ENCODE data around the gene PARP1. TPM values are rescaled to one million over a fixed set of nuclear protein-coding genes. Genes with fewer than 3 reads are reported as not detected.
A peak's percentile ranks its signal among the peaks of the same experiment; 100 is the strongest.
"Not testable (repeated sequence)": the region's sequence is repeated elsewhere in the genome, so short reads cannot be mapped to it uniquely, and the experiment has no call there.

The PARP1 gene
- total RNA-seq, 1 donor from 2014 or later = 37.1 TPM

GRCh38 chr1:226428348-226428747, 20.5 kb upstream of the PARP1 start:
- DNase-seq (ENCODE audit: low spot score in 2 of 2) = no peak
- no peaks in the 10 kb centered on the region for H3K4me1 ChIP-seq
- TF ChIP-seq, protein P1, sequence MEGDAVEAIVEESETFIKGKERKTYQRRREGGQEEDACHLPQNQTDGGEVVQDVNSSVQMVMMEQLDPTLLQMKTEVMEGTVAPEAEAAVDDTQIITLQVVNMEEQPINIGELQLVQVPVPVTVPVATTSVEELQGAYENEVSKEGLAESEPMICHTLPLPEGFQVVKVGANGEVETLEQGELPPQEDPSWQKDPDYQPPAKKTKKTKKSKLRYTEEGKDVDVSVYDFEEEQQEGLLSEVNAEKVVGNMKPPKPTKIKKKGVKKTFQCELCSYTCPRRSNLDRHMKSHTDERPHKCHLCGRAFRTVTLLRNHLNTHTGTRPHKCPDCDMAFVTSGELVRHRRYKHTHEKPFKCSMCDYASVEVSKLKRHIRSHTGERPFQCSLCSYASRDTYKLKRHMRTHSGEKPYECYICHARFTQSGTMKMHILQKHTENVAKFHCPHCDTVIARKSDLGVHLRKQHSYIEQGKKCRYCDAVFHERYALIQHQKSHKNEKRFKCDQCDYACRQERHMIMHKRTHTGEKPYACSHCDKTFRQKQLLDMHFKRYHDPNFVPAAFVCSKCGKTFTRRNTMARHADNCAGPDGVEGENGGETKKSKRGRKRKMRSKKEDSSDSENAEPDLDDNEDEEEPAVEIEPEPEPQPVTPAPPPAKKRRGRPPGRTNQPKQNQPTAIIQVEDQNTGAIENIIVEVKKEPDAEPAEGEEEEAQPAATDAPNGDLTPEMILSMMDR (IDR thresholded peaks at IDR 0.05) = no peak
- H3K9me3 ChIP-seq = no peaks in the 10 kb centered on the region
- no peaks in the 10 kb centered on the region for H3K27me3 ChIP-seq
- H3K27ac ChIP-seq = no peak overlapping the region
- no peak overlapping the region for H3K4me3 ChIP-seq
- intact Hi-C loops (cut with DNase I) = no loop called here
- H3K36me3 ChIP-seq = no peaks in the 10 kb centered on the region

DNA sequence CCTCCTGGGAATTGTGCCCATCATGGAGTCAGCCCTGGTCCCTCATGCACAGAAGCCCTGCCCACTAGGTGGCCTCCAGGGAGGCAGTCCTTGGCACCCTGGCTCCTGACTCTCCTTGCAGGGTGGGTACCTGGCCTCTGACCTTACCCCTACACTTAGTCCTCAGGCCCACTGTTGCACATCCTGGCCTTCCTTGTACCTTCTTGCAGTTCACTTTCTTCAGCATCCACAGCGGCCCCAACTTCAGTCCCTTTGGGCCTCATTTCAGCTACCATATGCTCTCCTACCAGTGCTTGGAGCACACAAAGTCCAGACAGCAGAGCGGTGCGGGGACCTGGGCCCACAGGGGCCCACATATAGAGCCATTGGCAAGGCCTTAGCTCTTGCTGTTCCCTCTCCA, 19.2 kb upstream of the PARP1 start:
- intact Hi-C loops (cut with DNase I) = no loop called here
- TF ChIP-seq, protein P1 (IDR thresholded peaks at IDR 0.05) = no peak

GRCh38 chr1:226426395-226426794, 18.5 kb upstream of the PARP1 start:
- H3K27me3 ChIP-seq; intact Hi-C loops (cut with DNase I); H3K9me3 ChIP-seq; H3K36me3 ChIP-seq; H3K4me3 ChIP-seq; H3K4me1 ChIP-seq; H3K27ac ChIP-seq; DNase-seq (ENCODE audit: low spot score in 2 of 2): not testable (repeated sequence)

More for the DNA sequence above, 19.2 kb upstream of the PARP1 start:
- H3K4me1 ChIP-seq = no peaks in the 10 kb centered on the region
- H3K27me3 ChIP-seq = no peaks in the 10 kb centered on the region
- H3K36me3 ChIP-seq = no peaks in the 10 kb centered on the region
- no peak for DNase-seq (ENCODE audit: low spot score in 2 of 2)
- H3K9me3 ChIP-seq = no peaks in the 10 kb centered on the region
- H3K4me3 ChIP-seq = no peak overlapping the region
- H3K27ac ChIP-seq = no peak overlapping the region

GRCh38 chr1:226425431-226426031, 17.6 kb upstream of the PARP1 start:
- TF ChIP-seq, protein P1 (IDR thresholded peaks at IDR 0.05) = no peak
- DNase-seq (ENCODE audit: low spot score in 2 of 2) = no peak
- Histone ChIP-seq H3K9me3 (no peaks in the 10 kb centered on the region), H3K4me3 (no peak overlapping the region), H3K27ac (no peak overlapping the region), H3K4me1 (no peaks in the 10 kb centered on the region), H3K36me3 (no peaks in the 10 kb centered on the region), H3K27me3 (no peaks in the 10 kb centered on the region)
- intact Hi-C loops (cut with DNase I) = no loop called here

DNA sequence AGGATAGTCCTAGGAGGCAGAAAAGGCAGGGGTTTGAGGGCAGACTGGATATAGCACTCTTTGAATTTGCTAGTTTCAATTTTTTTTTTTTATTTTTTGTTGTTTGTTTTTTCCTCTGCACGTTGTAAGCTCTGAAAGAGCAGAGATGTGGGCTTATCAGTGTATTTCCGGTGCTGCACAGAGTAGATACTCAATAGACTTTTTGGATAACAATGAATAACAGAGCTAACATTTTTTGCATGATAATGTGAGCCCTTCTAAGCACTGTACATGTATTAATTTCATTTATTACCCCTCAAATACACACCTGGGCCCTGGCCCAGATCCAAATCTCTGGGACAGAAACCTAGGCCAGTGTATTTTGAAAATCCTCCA, 17.1 kb upstream of the PARP1 start:
- H3K36me3 ChIP-seq = no peaks in the 10 kb centered on the region
- intact Hi-C loops (cut with DNase I) = no loop called here

DNA sequence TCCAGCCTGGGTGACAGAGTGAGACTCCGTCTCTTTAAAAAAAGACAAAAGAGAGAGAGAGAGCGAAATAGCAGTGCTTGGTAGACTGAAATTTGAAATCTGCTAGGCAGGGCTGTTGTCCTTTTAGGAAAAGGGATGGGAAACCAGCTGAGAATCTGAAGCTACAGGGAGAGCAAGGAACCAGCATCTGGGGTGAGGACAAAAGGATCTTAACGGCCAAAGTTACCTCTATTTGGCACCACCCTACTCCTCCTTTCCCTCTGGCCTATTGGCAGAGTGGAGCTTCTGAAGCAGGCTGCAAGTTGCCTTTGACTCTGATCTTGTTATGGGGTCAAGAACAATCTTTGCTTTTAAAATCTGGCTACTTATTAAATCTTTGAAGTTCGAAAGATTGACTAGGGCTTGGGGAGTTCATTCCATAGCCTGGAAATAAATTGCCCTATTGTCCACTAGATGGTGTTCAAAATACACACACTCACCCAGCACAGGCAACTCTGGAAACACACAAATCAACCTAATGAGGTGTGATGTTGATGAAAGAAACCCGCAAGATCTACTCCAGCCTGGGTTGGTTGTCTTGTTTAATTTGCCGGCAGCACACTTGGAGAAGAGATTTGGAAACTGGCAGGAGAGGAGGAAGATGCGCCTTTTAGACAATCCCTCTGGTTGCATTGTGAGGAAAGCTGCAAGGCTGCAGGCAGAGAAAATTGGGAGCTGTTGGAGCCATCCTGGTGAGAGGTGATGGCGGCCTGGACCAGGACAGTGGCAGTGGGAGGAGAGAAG, 16.5 kb upstream of the PARP1 start:
- intact Hi-C loops (cut with DNase I) = no loop called here
- Histone ChIP-seq H3K36me3 (no peaks in the 10 kb centered on the region), H3K4me3 (no peak overlapping the region), H3K27ac (no peak overlapping the region), H3K4me1 (no peaks in the 10 kb centered on the region), H3K9me3 (no peaks in the 10 kb centered on the region), H3K27me3 (no peaks in the 10 kb centered on the region)
- TF ChIP-seq, protein P1 (IDR thresholded peaks at IDR 0.05) = peak in 2 of 3 experiments; percentile 4 to 32
- DNase-seq (ENCODE audit: low spot score in 2 of 2) = no peak

More for the DNA sequence above, 17.1 kb upstream of the PARP1 start:
- TF ChIP-seq, protein P1 (IDR thresholded peaks at IDR 0.05) = no peak
- no peaks in the 10 kb centered on the region for H3K4me1 ChIP-seq
- H3K27me3 ChIP-seq = no peaks in the 10 kb centered on the region
- no peak overlapping the region for H3K4me3 ChIP-seq
- no peak overlapping the region for H3K27ac ChIP-seq
- H3K9me3 ChIP-seq = no peaks in the 10 kb centered on the region
- DNase-seq (ENCODE audit: low spot score in 2 of 2) = no peak

All from ascending aorta (tissue), 2 donors.